Osteoblast (primary cell): ENCODE results near the gene RASGRF2. TPM values are rescaled to one million over a fixed set of nuclear protein-coding genes. Genes with fewer than 3 reads are reported as not detected.
A peak's percentile ranks its signal among the peaks of the same experiment; 100 is the strongest.

ENCODE experiments used
- DNase-seq: peaks from one replicate; pipeline ENCODE4 v3.0.0; 2011; ENCODE audit warnings: low spot score, mixed read lengths; ENCODE audit not compliant: insufficient read length; ENCODE audit errors: missing footprints
- H2AFZ ChIP-seq: 2 replicates; pipeline ENCODE4 v1.6.0; 2011; ENCODE audit warnings: mild to moderate bottlenecking, low read length
- H3K27ac ChIP-seq: 2 replicates; pipeline ENCODE4 v1.5.1; 2011; ENCODE audit warnings: mild to moderate bottlenecking, low read depth, low read length, moderate library complexity
- H3K27me3 ChIP-seq: 2 replicates; pipeline ENCODE4 v1.6.0; 2012; ENCODE audit warnings: mild to moderate bottlenecking, control low read depth, inconsistent platforms, low read length, moderate library complexity; ENCODE audit not compliant: insufficient read depth
- H3K36me3 ChIP-seq: 2 replicates; pipeline ENCODE4 v1.5.1; 2011; ENCODE audit warnings: mild to moderate bottlenecking, low read length, control low read depth, moderate library complexity; ENCODE audit not compliant: insufficient read depth
- H3K4me1 ChIP-seq: 2 replicates; pipeline ENCODE4 v1.5.1; 2011; ENCODE audit warnings: mild to moderate bottlenecking, low read length, control low read depth, moderate library complexity; ENCODE audit not compliant: insufficient read depth
- H3K4me2 ChIP-seq: 2 replicates; pipeline ENCODE4 v1.6.0; 2011; ENCODE audit warnings: mild to moderate bottlenecking, low read length; ENCODE audit not compliant: insufficient read depth
- H3K4me3 ChIP-seq: fragments of 200-600 bp; sonication (generic); 3 replicates; pipeline ENCODE4 v1.5.1; 2012; ENCODE audit warnings: mild to moderate bottlenecking, low read length, inconsistent platforms; ENCODE audit not compliant: insufficient read depth
- H3K79me2 ChIP-seq: 2 replicates; pipeline ENCODE4 v1.6.0; 2012; ENCODE audit warnings: mild to moderate bottlenecking, low read length, control low read depth, inconsistent platforms; ENCODE audit not compliant: insufficient read depth
- H3K9me3 ChIP-seq: 2 replicates; pipeline ENCODE4 v1.5.1; 2011; ENCODE audit warnings: low read depth, low read length, control low read depth
- H4K20me1 ChIP-seq: 2 replicates; pipeline ENCODE4 v1.6.0; 2012; ENCODE audit warnings: mild to moderate bottlenecking, low read length, control low read depth; ENCODE audit not compliant: insufficient read depth
- total RNA-seq: library from RNA; depleted of rRNA; stranded (reverse); fragments of >200 nt; gene quantifications from 2 replicates; pipeline ENCODE4 v1.2.3, GENCODE V29; 2012
- TF ChIP-seq, protein P1 (sequence below): IDR thresholded peaks from 2 replicates; pipeline ENCODE4 v1.5.1; 2011; ENCODE audit warnings: mild to moderate bottlenecking, low read depth, low read length, moderate library complexity; ENCODE audit errors: extremely low read depth

RASGRF2 gene
- total RNA-seq, 1 donor: under 0.01 TPM

DNA sequence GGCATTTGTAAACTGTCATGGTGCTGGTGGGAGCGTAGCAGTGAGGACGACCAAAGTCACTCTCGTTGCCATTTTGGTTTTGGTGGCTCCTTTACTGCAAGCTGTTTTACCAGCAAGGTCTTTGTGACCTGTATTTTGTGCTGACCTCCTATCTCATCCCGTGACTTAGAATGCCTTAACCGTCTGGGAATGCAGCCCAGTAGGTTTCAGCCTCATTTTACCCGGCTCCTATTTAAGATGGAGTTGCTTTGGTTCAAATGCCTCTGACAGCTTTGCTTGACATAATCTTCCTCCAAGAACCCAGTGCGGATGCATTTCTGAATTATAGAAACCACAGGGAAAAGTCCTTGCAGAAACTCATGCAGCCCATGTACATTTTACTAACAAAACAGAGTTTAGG, 3.9 kb upstream of the RASGRF2 start:
- Histone ChIP-seq H4K20me1 (no peaks in the 10 kb centered on the region), H2AFZ (peak overlapping the region; percentile 93), H3K36me3 (no peaks in the 10 kb centered on the region), H3K27ac (no peak overlapping the region), H3K79me2 (no peaks in the 10 kb centered on the region), H3K4me3 (peak overlapping the region; percentile 75), H3K27me3 (peaks cover 52% of the 10 kb centered on the region), H3K4me1 (peaks cover 5% of the 10 kb centered on the region), H3K9me3 (no peaks in the 10 kb centered on the region), H3K4me2 (peak overlapping the region; percentile 87)
- DNase-seq: no peak
- TF ChIP-seq, protein P1, sequence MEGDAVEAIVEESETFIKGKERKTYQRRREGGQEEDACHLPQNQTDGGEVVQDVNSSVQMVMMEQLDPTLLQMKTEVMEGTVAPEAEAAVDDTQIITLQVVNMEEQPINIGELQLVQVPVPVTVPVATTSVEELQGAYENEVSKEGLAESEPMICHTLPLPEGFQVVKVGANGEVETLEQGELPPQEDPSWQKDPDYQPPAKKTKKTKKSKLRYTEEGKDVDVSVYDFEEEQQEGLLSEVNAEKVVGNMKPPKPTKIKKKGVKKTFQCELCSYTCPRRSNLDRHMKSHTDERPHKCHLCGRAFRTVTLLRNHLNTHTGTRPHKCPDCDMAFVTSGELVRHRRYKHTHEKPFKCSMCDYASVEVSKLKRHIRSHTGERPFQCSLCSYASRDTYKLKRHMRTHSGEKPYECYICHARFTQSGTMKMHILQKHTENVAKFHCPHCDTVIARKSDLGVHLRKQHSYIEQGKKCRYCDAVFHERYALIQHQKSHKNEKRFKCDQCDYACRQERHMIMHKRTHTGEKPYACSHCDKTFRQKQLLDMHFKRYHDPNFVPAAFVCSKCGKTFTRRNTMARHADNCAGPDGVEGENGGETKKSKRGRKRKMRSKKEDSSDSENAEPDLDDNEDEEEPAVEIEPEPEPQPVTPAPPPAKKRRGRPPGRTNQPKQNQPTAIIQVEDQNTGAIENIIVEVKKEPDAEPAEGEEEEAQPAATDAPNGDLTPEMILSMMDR: no peak

DNA sequence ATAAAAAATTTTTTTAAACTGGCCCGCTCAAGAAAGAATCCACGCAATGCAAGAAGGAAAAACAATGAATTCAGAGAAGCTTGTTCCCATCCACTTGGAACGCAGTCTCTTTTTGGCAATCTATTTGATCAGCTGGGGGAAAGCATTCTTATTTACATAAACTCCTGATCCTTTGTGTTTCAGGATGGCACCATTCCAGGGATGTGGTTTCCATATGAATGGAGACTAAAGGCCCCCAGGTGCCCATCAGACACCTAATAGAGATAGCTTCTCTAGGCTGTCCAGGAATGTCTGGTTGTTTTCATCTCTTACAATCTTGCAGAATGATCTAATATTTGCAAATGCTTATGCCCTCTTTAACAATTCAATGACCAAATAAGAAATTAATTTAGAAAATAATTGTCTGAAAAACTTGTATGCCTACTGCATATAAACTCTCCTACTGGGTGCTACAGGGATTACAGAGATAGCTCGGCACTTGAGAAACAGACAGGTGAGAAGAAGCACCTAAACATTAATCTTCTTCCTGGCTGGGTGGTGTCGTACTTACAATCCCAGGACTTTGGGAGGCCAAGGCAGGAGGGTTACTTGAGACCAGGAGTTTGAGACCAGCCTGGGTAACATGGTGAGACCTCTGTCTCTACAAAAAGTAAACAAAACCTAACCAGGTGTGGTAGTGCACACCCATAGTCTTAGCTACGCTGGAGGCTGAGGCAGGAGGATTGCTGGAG, 3.0 kb upstream of the RASGRF2 start:
- TF ChIP-seq, protein P1: no peak
- no peak overlapping the region for H3K4me2 ChIP-seq

DNA sequence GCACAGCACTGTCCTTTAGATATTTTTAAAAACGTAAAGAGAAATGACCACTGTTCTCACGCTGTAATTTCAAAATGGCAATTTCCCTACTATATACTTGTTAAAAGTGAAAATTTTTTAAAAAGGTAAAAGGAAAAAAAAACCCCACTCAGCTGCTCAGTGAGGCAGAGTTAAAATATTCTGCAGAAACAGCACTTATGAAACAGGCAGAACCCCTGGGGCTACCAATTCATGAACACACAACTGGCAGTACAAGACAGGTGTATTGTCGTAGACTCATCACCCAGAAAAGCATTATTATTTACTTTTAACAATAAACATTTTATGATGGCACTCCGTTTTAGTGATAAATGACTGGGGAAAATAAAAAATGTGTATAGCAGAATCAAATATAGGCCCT, 1.5 kb upstream of the RASGRF2 start:
- Histone ChIP-seq H3K4me2 (no peak overlapping the region), H3K9me3 (no peaks in the 10 kb centered on the region), H3K27me3 (peaks cover 72% of the 10 kb centered on the region), H3K79me2 (no peaks in the 10 kb centered on the region), H3K4me1 (peaks cover 8% of the 10 kb centered on the region), H3K4me3 (no peak overlapping the region), H4K20me1 (no peaks in the 10 kb centered on the region), H3K36me3 (no peaks in the 10 kb centered on the region), H2AFZ (no peak overlapping the region), H3K27ac (no peak overlapping the region)
- no peak for DNase-seq
- TF ChIP-seq, protein P1: no peak

More for the DNA sequence above, 3.0 kb upstream of the RASGRF2 start:
- Histone ChIP-seq H3K4me1 (peaks cover 5% of the 10 kb centered on the region), H3K27me3 (peaks cover 62% of the 10 kb centered on the region), H3K79me2 (no peaks in the 10 kb centered on the region), H3K9me3 (no peaks in the 10 kb centered on the region), H4K20me1 (no peaks in the 10 kb centered on the region), H2AFZ (no peak overlapping the region), H3K27ac (no peak overlapping the region), H3K4me3 (no peak overlapping the region), H3K36me3 (no peaks in the 10 kb centered on the region)
- DNase-seq: no peak

DNA sequence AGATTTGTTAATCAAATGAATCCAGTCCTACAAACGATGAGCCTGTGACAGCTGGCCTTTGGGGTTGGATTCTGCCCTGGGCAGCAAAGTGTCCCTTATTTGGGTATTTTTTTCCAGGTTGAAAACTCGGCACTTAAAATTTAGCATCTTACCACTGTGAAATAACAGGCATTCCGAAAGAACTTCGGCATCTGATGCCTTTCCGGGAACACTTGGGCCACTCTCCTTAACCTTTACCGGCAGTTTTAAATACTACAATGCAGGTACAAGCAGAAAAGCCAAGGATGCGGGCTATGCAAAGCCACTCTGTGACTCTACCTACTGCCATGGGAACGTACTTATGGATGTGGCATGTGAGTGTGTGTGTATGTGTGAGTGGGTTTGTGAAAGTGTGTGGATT, 1.0 kb upstream of the RASGRF2 start:
- Histone ChIP-seq H3K4me1 (peaks cover 11% of the 10 kb centered on the region), H3K4me3 (no peak overlapping the region), H3K9me3 (no peaks in the 10 kb centered on the region), H2AFZ (no peak overlapping the region), H4K20me1 (no peaks in the 10 kb centered on the region), H3K27ac (no peak overlapping the region), H3K4me2 (no peak overlapping the region), H3K79me2 (no peaks in the 10 kb centered on the region), H3K27me3 (peaks cover 73% of the 10 kb centered on the region), H3K36me3 (no peaks in the 10 kb centered on the region)
- no peak for DNase-seq
- TF ChIP-seq, protein P1: no peak
